ENCODE results near the gene QTRT2. TPM values are rescaled to one million over a fixed set of nuclear protein-coding genes. Genes with fewer than 3 reads are reported as not detected.

Gene QTRT2
- total RNA-seq, 2 experiments from 2014 or later, result 27.2 to 30.7 TPM

Other genes with a start within 250 kb of the QTRT2 start
- 1 to 10 TPM in 1 of 2 experiments, under 1 TPM in 1; 0.64 to 1.2 TPM for gene GRAMD1C, start 217.9 kb upstream of the QTRT2 start, total RNA-seq
- gene ZDHHC23, start 108.7 kb upstream of the QTRT2 start, total RNA-seq, result 1 to 10 TPM; 5.4 to 6.6 TPM
- gene CCDC191, start 211 bp upstream of the QTRT2 start, total RNA-seq, result 1 to 10 TPM; 3.5 TPM
- gene DRD3, start 122.3 kb downstream of the QTRT2 start, total RNA-seq, result not detected
- under 1 TPM; 0.31 to 0.33 TPM for gene ZNF80, start 180.8 kb downstream of the QTRT2 start, total RNA-seq
- 10 to 100 TPM; 57.0 to 63.8 TPM for gene TIGIT, start 237.3 kb downstream of the QTRT2 start, total RNA-seq